ENCODE data around the gene TIMM22. TPM values are rescaled to one million over a fixed set of nuclear protein-coding genes. Genes with fewer than 3 reads are reported as not detected.
A peak's percentile ranks its signal among the peaks of the same experiment; 100 is the strongest.

The TIMM22 gene
- total RNA-seq, 2 experiments from 2014 or later = 8.0 to 9.6 TPM

DNA sequence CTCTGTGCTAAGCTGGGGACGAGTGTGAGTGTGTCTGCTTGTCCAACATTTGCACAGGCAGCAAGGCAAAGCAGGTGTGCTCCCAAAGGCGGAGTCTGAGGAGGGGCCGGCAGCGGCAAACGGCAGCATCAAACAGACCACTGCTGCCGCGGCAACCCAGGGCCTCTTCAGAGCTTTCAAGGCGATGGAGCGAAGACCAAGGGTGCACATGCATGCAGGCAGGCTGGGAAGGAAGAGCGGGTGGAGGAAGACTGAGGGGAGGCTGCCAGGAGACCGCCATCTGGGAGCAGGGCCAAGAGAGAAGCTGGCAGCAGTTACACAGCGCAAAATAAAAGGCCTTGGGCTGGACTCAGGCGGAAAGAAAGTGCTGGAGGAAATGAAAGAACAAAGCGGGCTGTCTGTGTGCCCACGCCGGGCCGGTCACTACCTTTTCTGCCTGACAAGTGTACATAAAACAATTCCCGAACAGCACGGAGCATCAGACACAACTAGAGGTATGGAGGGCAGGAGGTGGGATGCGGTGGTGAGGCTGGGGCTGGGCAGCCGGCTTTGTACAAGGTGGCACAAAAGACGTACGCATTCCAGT is 8.5 kb downstream of the TIMM22 start:
- H3K4me3 Mint-ChIP-seq = no peak overlapping the region
- H3K27me3 Mint-ChIP-seq = no peaks in the 10 kb centered on the region
- H3K27ac Mint-ChIP-seq = peak overlapping the region; percentile 0
- peaks cover 4% of the 10 kb centered on the region for H3K4me1 Mint-ChIP-seq (ENCODE audit: low read depth)
- peaks cover 19% of the 10 kb centered on the region for H3K36me3 Mint-ChIP-seq
- intact Hi-C loops (cut with micrococcal nuclease) = no loop called here
- ChIA-PET CTCF (no interaction called here), POLR2A (no interaction called here)
- no peak for DNase-seq
- no peaks in the 10 kb centered on the region for H3K9me3 Mint-ChIP-seq

DNA sequence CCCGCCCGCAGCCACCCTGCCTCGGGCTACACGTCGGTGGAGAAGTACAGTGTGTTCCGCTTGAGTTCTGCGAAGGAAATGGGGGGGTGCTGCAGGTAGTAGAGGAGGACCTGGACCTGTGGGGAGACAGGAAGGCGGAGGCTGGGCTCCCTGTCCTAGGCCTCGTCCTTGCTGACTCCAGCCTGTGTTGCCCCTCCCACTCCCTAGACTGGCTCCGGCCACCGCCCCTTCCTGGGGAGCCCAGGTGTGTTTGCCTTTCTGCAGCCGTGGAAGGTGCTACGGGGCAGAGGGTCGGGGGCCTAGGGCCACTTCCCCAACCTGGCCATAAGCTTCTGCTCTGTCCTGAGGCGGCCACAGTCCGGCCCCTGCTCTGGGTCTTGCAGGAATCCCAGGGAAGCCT is 9.1 kb downstream of the TIMM22 start:
- no peak for DNase-seq
- H3K4me1 Mint-ChIP-seq (ENCODE audit: low read depth) = peaks cover 4% of the 10 kb centered on the region
- no peak overlapping the region for H3K27ac Mint-ChIP-seq
- intact Hi-C loops (cut with micrococcal nuclease) = no loop called here
- H3K9me3 Mint-ChIP-seq = no peaks in the 10 kb centered on the region
- H3K36me3 Mint-ChIP-seq = peaks cover 14% of the 10 kb centered on the region
- H3K27me3 Mint-ChIP-seq = no peaks in the 10 kb centered on the region
- no peak overlapping the region for H3K4me3 Mint-ChIP-seq
- ChIA-PET CTCF (interaction anchor here (1.9 kb wide), 1 partner anchor 9 kb away, joined by 10 read pairs; the partner anchor contains the start of gene TIMM22), POLR2A (no interaction called here)

DNA sequence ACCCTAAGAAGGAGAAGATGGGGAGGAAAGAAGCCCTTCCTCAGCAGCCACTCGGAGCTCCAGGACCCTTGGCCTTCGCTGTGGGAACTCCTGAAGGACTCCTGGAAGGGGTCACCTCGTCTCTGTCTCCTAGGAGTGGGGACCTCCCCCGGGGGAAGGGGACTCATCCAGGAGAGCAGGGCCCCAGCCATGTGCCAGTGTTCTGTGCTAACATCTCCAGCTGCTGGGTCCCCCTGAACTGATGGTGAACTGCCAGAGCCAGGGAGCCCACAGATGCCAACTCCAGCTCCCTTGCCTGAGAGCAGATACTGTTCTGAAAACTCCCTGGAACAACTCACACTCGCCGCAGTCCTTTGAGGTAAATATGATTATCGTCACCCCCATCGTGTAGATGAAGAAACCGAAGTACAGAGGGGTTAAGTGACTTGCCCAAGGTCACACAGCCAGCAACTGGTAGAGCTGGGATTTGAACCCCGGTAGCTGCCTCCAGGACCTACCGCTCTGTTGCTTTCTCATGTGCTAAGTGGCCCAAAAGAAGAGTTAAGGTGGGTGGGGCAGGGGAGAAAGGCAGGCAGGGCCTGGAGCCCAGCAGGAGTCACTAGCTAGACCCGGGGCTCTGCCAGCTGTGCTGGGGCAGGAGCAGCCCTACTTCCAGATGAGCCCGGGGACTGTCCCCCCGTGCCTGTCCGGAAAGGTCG is 10.5 kb downstream of the TIMM22 start:
- POLR2A ChIA-PET = no interaction called here
- intact Hi-C loops (cut with micrococcal nuclease) = no loop called here

DNA sequence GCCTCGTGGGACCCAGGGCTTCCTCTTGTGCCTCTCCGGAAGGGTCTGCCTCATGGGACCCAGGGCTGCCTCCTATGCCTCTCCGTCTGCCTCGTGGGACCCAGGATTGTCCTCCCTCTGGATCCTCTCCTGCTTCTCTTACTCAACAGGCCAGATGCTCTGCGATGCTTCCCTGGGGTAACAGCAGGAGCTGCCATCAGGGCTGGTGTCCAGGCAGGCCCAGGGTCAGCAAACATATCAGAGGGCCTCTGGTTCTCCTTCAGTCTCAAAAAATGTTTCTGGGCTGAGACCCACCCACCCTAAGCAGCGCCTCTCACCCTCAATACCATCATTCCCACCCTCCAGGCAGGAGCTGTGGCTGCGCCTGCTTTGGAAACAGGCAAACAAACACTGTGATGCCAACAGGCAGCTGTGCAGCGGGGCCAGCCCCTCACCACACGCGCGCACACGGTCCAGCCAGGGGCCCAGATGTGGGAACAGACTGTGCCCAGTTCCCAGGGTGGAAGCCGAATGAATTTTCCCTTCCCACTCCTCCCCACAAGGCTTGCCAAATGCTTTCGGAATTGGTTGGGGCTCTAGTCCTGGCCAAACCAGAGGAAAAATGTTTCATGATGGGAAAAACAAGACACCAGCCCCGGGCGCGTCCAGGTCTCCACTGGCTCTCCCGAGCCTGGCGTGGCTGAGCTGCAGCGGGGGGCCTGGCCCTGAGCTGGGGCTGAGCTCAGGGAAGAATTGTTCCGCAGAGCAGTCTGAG is 11.3 kb downstream of the TIMM22 start:
- peaks cover 6% of the 10 kb centered on the region for H3K36me3 Mint-ChIP-seq
- ChIA-PET CTCF (interaction anchor here (0.6 to 0.8 kb wide), 2 partner anchors 9 to 27 kb away, joined by 3 read pairs; no protein-coding TSS in a partner anchor), POLR2A (no interaction called here)
- intact Hi-C loops (cut with micrococcal nuclease) = no loop called here
- H3K4me3 Mint-ChIP-seq = no peak overlapping the region
- DNase-seq = no peak
- no peaks in the 10 kb centered on the region for H3K9me3 Mint-ChIP-seq
- no peaks in the 10 kb centered on the region for H3K27me3 Mint-ChIP-seq
- H3K27ac Mint-ChIP-seq = no peak overlapping the region
- no peaks in the 10 kb centered on the region for H3K4me1 Mint-ChIP-seq (ENCODE audit: low read depth)

More for the DNA sequence above, 10.5 kb downstream of the TIMM22 start:
- peaks cover 9% of the 10 kb centered on the region for H3K36me3 Mint-ChIP-seq
- H3K27ac Mint-ChIP-seq = no peak overlapping the region
- no peaks in the 10 kb centered on the region for H3K9me3 Mint-ChIP-seq
- CTCF ChIA-PET = interaction anchor here (0.6 to 1.9 kb wide), 3 partner anchors 8 to 26 kb away, joined by 3 to 10 read pairs (median 3); partner anchors contain the start of gene TIMM22
- H3K4me1 Mint-ChIP-seq (ENCODE audit: low read depth) = no peaks in the 10 kb centered on the region
- DNase-seq = no peak
- H3K27me3 Mint-ChIP-seq = no peaks in the 10 kb centered on the region
- no peak overlapping the region for H3K4me3 Mint-ChIP-seq

DNA sequence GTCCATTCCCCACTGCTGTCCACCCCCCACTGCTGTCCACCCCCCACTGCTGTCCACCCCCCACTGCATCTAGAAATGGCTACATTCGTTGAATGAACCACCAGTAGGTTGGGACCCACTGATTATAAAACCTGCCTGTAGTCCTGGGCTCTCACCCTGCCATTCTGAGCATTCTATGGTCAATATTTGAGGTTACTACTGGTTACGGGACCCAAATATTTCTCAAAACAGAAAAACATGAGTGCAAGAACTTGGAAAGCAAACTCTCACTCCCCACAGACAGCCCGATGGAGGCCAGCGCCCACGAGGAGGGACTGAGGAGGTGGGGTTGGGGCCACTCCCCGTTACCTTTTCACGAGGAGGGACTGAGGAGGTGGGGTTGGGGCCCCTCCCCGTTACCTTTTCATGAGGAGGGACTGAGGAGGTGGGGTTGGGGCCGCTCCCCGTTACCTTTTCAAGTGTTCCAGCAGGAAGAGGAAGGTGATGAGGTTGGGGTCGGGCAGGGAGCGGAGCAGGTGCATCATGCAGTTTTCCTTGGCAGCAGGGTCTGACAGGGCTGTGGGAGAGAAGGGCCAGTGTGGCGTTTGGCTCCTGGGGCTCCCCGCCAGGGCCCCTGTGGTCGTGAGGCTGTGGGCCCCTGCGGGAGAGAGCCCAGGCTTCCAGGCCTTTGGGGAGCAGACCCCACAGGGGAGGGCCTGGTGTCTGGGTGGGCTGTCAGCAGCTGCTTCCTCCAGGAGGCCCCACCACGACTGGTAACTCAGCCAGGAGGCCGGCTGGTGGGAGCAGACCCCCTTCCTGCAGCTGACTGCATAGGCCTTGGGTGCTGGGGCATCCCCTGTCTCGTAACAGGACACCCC is 12.5 kb downstream of the TIMM22 start:
- ChIA-PET CTCF (no interaction called here), POLR2A (no interaction called here)
- no peak overlapping the region for H3K27ac Mint-ChIP-seq
- H3K36me3 Mint-ChIP-seq = peaks cover 6% of the 10 kb centered on the region
- H3K4me1 Mint-ChIP-seq (ENCODE audit: low read depth) = no peaks in the 10 kb centered on the region
- H3K27me3 Mint-ChIP-seq = no peaks in the 10 kb centered on the region
- no peak for DNase-seq
- H3K4me3 Mint-ChIP-seq = no peak overlapping the region
- intact Hi-C loops (cut with micrococcal nuclease) = no loop called here
- no peaks in the 10 kb centered on the region for H3K9me3 Mint-ChIP-seq

DNA sequence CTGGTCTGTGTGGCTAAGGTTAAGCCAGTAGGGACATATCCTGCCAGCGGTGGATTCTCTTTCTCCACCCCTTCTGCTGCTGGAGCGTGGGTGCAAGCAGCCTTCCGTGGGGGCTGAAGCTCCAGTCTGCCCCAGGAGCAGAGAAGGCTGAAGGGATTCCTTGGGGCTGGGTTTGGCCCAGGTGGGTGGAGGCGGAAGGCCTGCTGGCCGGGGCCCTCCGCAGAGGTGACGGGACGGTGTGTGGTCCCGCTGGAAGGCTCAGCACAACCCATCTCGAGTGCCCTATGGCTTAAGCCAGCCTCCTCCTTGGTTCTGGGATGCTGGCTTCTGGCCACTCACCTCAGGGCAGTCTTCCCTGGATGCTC is 13.1 kb downstream of the TIMM22 start:
- intact Hi-C loops (cut with micrococcal nuclease) = no loop called here
- POLR2A ChIA-PET = no interaction called here
- CTCF ChIA-PET = interaction anchor here (1.2 kb wide), 1 partner anchor 13 kb away, joined by 3 read pairs; the partner anchor contains the start of gene TIMM22

DNA sequence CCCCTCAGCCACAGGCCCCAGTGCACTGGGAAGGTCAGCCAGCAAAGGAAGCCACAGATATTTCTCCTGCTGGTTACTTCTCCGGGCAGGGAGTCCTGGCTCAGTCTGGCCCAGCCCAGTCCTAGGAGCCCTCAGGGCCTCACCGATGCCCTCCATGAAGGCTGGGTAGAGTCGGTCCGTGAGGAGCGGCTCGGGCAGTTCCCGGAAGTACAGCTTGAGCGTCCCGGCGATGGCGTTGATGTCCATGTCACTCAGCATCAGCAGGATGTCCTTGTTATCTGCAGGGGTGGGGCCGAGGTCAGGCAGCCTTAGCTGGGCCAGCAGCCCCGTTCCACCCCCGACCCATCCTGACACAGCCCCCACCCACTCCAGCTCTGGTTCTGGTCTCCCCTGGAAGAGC is 13.7 kb downstream of the TIMM22 start:
- DNase-seq = no peak
- H3K9me3 Mint-ChIP-seq = no peaks in the 10 kb centered on the region
- POLR2A ChIA-PET = interaction anchor here (0.5 kb wide), 1 partner anchor 122 kb away, joined by 3 read pairs; no protein-coding TSS in a partner anchor
- no peaks in the 10 kb centered on the region for H3K27me3 Mint-ChIP-seq
- H3K36me3 Mint-ChIP-seq = peaks cover 2% of the 10 kb centered on the region
- CTCF ChIA-PET = interaction anchor here (1.2 kb wide), 1 partner anchor 13 kb away, joined by 3 read pairs; the partner anchor contains the start of gene TIMM22
- intact Hi-C loops (cut with micrococcal nuclease) = no loop called here
- no peaks in the 10 kb centered on the region for H3K4me1 Mint-ChIP-seq (ENCODE audit: low read depth)
- H3K4me3 Mint-ChIP-seq = no peak overlapping the region
- no peak overlapping the region for H3K27ac Mint-ChIP-seq

More for the DNA sequence above, 13.1 kb downstream of the TIMM22 start:
- no peaks in the 10 kb centered on the region for H3K27me3 Mint-ChIP-seq
- H3K27ac Mint-ChIP-seq = no peak overlapping the region
- no peaks in the 10 kb centered on the region for H3K4me1 Mint-ChIP-seq (ENCODE audit: low read depth)
- peaks cover 4% of the 10 kb centered on the region for H3K36me3 Mint-ChIP-seq
- DNase-seq = no peak
- no peak overlapping the region for H3K4me3 Mint-ChIP-seq
- H3K9me3 Mint-ChIP-seq = no peaks in the 10 kb centered on the region

DNA sequence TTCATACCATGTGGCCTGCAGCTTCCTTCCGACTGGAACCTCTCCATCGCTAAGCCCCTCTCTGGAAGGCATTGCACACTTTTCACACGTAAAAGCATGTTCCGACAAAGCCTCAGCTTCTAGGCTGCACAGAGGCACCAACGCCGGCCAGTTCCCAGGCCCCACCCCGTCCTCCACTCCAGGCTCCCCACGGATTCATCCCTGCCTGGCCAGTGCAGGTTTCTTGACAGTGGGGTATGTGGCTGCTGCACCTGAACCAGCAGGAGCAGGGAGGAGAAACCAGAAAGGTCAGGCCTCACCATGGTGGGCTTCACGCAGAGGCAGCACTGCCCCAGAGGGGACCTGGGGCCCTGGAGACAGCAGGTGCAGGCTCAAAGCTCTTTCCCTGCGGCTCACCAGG is 14.2 kb downstream of the TIMM22 start:
- POLR2A ChIA-PET = interaction anchor here (0.5 kb wide), 1 partner anchor 123 kb away, joined by 3 read pairs; no protein-coding TSS in a partner anchor
- H3K27me3 Mint-ChIP-seq = no peaks in the 10 kb centered on the region
- H3K9me3 Mint-ChIP-seq = no peaks in the 10 kb centered on the region
- H3K36me3 Mint-ChIP-seq = peaks cover 2% of the 10 kb centered on the region
- no peaks in the 10 kb centered on the region for H3K4me1 Mint-ChIP-seq (ENCODE audit: low read depth)
- no peak for DNase-seq
- no peak overlapping the region for H3K27ac Mint-ChIP-seq
- CTCF ChIA-PET = interaction anchor here (0.5 to 1.2 kb wide), 3 partner anchors 14 to 192 kb away, joined by 3 read pairs; partner anchors contain the start of gene TIMM22
- intact Hi-C loops (cut with micrococcal nuclease) = no loop called here
- H3K4me3 Mint-ChIP-seq = no peak overlapping the region

DNA sequence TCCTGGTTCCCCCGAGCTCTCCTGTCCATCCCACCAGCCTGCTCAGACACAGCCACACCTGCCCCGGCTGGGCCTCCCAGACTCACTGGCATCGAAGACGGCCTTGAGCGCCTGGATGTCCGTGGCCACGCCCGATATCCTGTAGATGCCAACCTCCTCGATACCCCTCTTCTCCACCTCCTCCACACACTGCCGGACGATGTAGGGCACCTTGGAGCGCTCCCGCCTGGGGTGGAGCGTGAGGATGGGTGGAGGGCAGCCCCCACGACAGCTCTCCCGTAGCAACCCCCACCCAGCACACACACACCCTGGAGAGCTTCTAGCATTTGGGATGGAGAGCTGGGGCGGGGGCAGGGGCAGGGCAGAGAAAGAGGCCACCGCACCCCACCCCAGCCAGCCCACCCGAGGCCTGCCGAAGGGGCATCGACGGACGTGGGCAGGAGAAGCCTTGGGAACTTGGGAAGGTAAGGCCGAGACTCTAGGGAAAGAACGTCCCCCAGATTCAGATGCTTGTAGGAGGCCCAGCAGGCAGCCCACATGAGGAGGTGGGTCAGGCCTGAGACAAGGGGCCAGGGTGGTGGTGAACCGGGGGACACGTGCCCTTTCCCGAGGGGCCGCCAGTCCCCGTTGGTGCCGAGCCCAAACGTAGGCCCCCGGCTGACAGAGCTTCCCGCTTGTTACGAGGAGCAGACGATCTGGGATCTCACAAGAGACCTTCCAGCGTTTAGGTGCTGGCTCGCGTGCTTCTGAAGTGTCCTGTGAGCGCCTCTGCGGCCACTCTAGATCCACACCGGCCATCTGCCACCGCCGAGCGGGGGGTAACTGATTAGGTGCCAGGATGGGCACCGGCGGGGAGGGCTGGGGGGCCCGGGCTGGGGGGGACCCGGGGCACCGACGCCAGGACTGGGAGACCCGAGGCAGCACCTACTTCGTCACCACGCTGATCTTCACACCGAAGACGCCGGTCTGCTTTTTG is 15.1 kb downstream of the TIMM22 start:
- H3K27ac Mint-ChIP-seq = no peak overlapping the region
- DNase-seq = no peak
- H3K4me1 Mint-ChIP-seq (ENCODE audit: low read depth) = no peaks in the 10 kb centered on the region
- H3K36me3 Mint-ChIP-seq = peaks cover 2% of the 10 kb centered on the region
- CTCF ChIA-PET = interaction anchor here (0.5 to 0.8 kb wide), 2 partner anchors 44 to 193 kb away, joined by 3 read pairs; no protein-coding TSS in a partner anchor
- H3K4me3 Mint-ChIP-seq = no peak overlapping the region
- no peaks in the 10 kb centered on the region for H3K9me3 Mint-ChIP-seq
- H3K27me3 Mint-ChIP-seq = no peaks in the 10 kb centered on the region
- POLR2A ChIA-PET = no interaction called here
- intact Hi-C loops (cut with micrococcal nuclease) = no loop called here

DNA sequence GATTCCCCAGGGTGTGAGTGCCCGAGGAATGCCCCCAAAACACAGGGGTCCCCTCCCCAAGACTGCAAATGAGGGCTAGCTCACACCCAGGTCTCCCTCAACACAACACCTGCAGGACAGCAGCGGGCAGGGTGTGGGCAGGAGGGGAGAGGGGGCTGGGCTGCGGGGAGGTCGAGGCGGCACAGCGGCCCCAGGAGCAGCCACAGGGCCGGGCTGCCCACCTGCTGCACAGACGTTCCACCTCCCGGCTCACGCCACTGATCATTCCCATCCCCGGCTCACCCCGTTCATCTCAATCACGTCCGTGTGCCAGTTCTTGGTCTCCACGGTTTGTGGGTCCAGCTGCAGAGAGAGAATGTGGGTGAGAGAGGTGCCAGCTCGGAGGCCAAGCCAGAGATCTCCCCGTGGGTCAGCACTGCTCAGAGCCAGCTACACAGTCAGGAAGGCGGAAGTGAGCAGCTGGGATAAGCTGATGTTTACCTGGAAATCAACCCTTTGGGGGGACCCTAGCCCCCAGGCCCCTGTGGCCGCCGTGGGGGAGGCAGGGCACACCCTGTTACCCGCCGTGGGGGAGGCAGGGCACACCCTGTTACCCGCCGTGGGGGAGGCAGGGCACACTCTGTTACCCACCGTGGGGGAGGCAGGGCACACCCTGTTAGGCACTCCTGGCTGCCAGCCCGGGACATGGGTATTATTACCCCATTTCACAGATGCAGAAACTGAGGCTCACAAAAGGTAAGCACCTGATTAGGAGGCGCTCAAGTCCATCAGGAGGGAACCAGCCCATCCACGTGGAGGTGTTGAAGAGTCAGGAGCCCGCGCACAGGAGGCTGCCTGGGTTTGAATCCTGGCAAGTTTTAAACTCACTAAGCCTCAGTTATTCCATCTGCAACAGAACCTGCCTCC is 16.1 kb downstream of the TIMM22 start:
- ChIA-PET CTCF (no interaction called here), POLR2A (no interaction called here)
- no peaks in the 10 kb centered on the region for H3K9me3 Mint-ChIP-seq
- H3K27ac Mint-ChIP-seq = no peak overlapping the region
- no peaks in the 10 kb centered on the region for H3K4me1 Mint-ChIP-seq (ENCODE audit: low read depth)
- intact Hi-C loops (cut with micrococcal nuclease) = no loop called here
- no peak overlapping the region for H3K4me3 Mint-ChIP-seq
- H3K27me3 Mint-ChIP-seq = no peaks in the 10 kb centered on the region
- peaks cover under 1% of the 10 kb centered on the region for H3K36me3 Mint-ChIP-seq
- DNase-seq = no peak
